ENCODE results near the gene RNF150. TPM values are rescaled to one million over a fixed set of nuclear protein-coding genes. Genes with fewer than 3 reads are reported as not detected.

The RNF150 gene
- total RNA-seq, 2 experiments from 2014 or later = not detected

DNA sequence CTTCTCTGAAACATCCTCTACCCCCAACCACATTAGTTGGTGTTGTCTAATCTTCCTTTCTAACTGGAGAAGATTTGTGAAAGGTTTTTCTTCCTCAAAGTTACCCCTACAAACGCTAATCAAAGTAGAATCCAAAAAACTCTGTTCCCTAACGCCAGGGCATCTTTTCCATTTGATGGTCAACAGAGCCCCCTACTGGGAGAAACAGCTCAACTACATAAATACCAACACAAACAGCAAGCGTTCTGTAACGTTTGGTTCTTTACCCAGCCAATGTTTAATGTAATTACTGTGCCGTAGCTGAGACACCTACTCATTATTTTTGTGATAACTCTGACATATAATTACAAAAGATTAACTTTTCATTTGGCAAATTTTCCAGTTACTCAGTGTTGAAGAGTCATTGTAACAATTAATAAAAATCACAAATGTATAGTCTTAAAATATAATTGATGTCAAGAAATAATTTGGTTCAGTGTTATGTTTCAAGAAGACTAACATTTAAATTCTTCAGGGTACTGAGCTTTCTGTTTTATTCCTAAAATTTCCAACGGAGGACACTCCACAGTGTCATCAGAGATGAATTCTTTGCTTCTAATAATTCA lies 282.1 kb downstream of the RNF150 start:
- CTCF ChIA-PET = interaction anchor here (0.7 to 1.0 kb wide), 3 partner anchors 11 to 519 kb away, joined by 3 to 4 read pairs (median 3); no protein-coding TSS in a partner anchor
- Mint-ChIP-seq H3K9me3 (no peaks in the 10 kb centered on the region), H3K4me3 (no peak overlapping the region), H3K27ac (no peak overlapping the region), H3K36me3 (ENCODE audit: low read depth) (no peaks in the 10 kb centered on the region), H3K27me3 (ENCODE audit: low read depth) (peaks cover 21% of the 10 kb centered on the region), H3K4me1 (ENCODE audit: low read depth) (no peaks in the 10 kb centered on the region)
- DNase-seq = peak; percentile 54
- intact Hi-C loops (cut with micrococcal nuclease) = loop anchor here (1.0 to 10.0 kb wide), 5 partner anchors 214 to 1116 kb away; no protein-coding TSS in a partner anchor

DNA sequence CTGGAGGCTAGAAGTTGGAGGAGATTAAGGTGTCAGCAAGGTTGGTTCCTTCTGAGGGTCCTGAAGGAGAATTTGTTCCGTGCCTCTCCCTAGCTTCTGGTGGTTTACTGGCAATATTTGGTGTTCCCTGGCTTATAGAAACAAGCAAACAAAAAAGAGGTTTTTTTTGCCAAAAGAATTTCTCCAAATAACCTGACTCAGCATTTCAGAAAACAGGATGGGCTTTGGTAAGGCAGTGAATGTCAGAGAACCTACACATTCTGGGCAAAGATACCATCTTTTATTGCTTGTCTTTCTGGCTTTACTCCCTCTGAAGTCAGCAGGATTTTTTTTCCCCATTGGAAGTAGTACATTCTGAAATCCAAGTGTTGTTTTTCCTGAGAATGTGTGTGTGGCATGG lies 283.7 kb downstream of the RNF150 start:
- no peaks in the 10 kb centered on the region for H3K36me3 Mint-ChIP-seq (ENCODE audit: low read depth)
- peaks cover 16% of the 10 kb centered on the region for H3K27me3 Mint-ChIP-seq (ENCODE audit: low read depth)
- no peak overlapping the region for H3K27ac Mint-ChIP-seq
- intact Hi-C loops (cut with micrococcal nuclease) = no loop called here
- no peaks in the 10 kb centered on the region for H3K4me1 Mint-ChIP-seq (ENCODE audit: low read depth)
- CTCF ChIA-PET = interaction anchor here (0.5 to 1.1 kb wide), 4 partner anchors 164 to 428 kb away, joined by 3 read pairs; no protein-coding TSS in a partner anchor
- H3K4me3 Mint-ChIP-seq = no peak overlapping the region
- H3K9me3 Mint-ChIP-seq = no peaks in the 10 kb centered on the region
- no peak for DNase-seq

DNA sequence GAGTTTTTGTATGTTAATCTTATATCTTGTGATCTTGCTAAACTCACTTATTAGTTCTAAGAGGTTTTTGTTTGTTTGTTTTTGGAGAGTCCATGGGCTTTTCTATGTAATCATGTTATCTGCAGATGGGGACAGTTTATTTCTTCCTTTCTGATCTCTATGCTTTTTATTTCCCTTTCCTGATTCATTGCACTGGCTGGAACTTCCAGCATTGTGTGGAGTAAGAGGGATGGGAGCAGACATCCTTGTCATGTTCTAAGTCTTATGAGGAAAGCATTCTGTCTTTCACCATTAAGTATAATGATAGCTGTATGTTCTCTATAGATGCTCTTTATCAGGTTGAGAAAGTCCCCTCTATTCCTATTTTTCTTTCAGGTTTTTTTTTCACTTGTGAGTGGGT lies 286.5 kb downstream of the RNF150 start:
- no peaks in the 10 kb centered on the region for H3K36me3 Mint-ChIP-seq (ENCODE audit: low read depth)
- H3K4me3 Mint-ChIP-seq = no peak overlapping the region
- no peak for DNase-seq
- H3K27ac Mint-ChIP-seq = no peak overlapping the region
- H3K27me3 Mint-ChIP-seq (ENCODE audit: low read depth) = peaks cover 5% of the 10 kb centered on the region
- H3K4me1 Mint-ChIP-seq (ENCODE audit: low read depth) = no peaks in the 10 kb centered on the region
- intact Hi-C loops (cut with micrococcal nuclease) = no loop called here
- no peaks in the 10 kb centered on the region for H3K9me3 Mint-ChIP-seq
- CTCF ChIA-PET = no interaction called here

DNA sequence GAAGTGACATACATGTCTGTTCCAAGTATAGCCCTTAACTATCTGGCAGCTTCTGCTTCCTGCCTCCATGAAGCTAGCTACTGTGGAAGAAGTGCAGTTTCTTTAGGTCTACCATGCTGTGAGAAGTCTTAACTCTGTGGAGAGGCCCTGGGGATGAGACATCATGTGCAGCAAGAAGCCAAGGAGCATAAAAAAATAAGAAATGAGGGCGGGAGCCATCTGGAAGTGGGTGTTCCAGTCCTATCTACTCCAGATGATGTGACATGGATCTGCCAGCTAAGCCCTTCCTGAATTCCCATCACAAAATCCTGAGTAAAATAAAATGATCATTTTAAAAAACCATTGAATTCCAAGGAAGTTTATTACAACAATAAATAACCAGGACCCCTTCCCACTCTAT lies 289.2 kb downstream of the RNF150 start:
- intact Hi-C loops (cut with micrococcal nuclease) = no loop called here
- H3K9me3 Mint-ChIP-seq = no peaks in the 10 kb centered on the region
- CTCF ChIA-PET = no interaction called here
- H3K36me3 Mint-ChIP-seq (ENCODE audit: low read depth) = no peaks in the 10 kb centered on the region
- DNase-seq = no peak
- H3K27ac Mint-ChIP-seq = no peak overlapping the region
- H3K4me1 Mint-ChIP-seq (ENCODE audit: low read depth) = no peaks in the 10 kb centered on the region
- peaks cover 2% of the 10 kb centered on the region for H3K27me3 Mint-ChIP-seq (ENCODE audit: low read depth)
- no peak overlapping the region for H3K4me3 Mint-ChIP-seq

DNA sequence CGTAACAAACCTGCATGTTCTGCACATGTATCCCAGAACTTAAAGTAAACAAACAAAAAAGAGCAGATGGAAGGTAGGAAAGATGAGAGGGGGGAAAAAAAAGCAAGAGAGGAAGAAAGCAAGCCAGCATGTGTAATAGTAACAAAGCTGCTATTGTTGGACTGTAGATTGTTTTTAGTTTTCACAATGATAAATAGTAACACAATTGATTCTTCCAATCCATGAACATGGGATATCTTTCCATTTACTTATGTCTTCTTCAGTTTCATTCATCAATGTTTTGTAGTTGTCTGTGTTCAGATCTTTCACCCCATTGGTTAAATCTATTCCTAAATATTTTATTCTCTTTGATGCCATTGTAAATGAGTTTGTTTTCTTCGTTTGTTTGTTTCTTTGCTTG lies 292.1 kb downstream of the RNF150 start:
- Mint-ChIP-seq H3K9me3 (no peaks in the 10 kb centered on the region), H3K27me3 (ENCODE audit: low read depth) (no peaks in the 10 kb centered on the region), H3K36me3 (ENCODE audit: low read depth) (no peaks in the 10 kb centered on the region), H3K4me1 (ENCODE audit: low read depth) (no peaks in the 10 kb centered on the region), H3K27ac (no peak overlapping the region), H3K4me3 (no peak overlapping the region)
- intact Hi-C loops (cut with micrococcal nuclease) = no loop called here
- CTCF ChIA-PET = no interaction called here
- no peak for DNase-seq

DNA sequence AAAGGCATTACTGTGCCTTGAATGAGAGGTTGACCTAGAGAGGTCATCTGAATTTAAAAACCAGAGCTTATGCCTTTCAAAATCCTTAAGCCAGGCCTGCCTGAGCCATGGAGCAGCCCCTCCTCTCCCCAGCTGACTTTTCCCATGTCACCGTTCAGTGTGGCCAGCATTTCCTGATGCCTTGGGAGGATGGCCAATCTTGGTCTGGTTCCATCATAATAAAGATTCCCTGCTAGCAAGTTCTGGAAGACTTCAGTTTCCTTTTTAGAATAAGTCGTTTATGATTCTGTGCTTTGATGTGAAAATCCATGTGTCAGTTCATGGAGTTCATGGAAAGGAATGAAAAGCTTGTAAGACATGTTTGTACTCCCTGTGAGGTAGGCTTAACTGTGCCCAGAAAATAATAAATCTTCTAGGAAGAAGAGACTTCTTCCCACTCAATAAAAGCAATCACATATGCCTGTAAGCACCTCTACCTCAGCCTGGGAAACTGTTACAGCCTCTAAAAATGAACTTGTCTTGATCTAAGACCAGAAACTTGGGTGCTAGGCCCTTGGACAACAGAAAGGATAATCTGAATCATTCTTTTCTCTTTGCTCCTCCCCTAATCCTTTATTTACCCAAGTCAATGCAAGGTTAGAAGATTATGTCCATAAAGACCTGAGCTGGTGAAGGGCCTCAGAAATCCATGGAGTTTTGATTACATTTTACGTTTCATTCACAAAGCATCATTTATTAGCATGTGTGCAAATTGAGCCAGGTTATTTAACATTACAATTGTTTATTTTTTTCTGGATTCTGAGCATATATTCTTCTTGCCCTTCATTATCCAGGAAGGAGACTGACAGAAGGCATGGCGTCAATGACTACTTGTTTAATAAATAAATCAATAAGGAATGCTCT lies 293.1 kb downstream of the RNF150 start:
- Mint-ChIP-seq H3K27me3 (ENCODE audit: low read depth) (no peaks in the 10 kb centered on the region), H3K36me3 (ENCODE audit: low read depth) (no peaks in the 10 kb centered on the region), H3K9me3 (no peaks in the 10 kb centered on the region), H3K27ac (no peak overlapping the region), H3K4me3 (no peak overlapping the region), H3K4me1 (ENCODE audit: low read depth) (no peaks in the 10 kb centered on the region)
- DNase-seq = no peak
- CTCF ChIA-PET = interaction anchor here (0.7 to 1.4 kb wide), 3 partner anchors 11 to 181 kb away, joined by 3 to 5 read pairs (median 4); no protein-coding TSS in a partner anchor
- intact Hi-C loops (cut with micrococcal nuclease) = no loop called here

DNA sequence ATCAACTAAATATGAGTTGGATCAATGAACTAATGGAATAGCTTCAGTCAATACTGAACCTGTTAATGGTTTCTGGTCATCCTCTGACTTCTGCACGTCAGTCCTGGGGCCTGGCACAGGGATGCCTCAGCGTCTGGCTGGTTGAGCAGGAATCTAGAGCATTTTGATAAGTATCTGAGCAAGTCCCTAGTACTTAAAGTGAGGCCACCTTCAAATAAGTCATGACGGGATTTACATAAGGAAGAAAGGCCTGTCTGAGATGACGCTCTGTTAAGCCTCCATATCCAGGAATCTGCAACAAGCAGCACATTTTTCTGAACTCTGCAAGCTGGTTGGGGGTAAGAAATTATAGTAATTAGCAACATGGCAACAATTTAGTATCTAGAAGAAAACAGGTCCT lies 293.9 kb downstream of the RNF150 start:
- Mint-ChIP-seq H3K4me3 (no peak overlapping the region), H3K36me3 (ENCODE audit: low read depth) (no peaks in the 10 kb centered on the region), H3K9me3 (no peaks in the 10 kb centered on the region), H3K4me1 (ENCODE audit: low read depth) (no peaks in the 10 kb centered on the region), H3K27ac (no peak overlapping the region), H3K27me3 (ENCODE audit: low read depth) (peaks cover 2% of the 10 kb centered on the region)
- no peak for DNase-seq
- CTCF ChIA-PET = interaction anchor here (1.2 to 1.4 kb wide), 2 partner anchors 12 to 19 kb away, joined by 3 to 4 read pairs; no protein-coding TSS in a partner anchor
- intact Hi-C loops (cut with micrococcal nuclease) = no loop called here

DNA sequence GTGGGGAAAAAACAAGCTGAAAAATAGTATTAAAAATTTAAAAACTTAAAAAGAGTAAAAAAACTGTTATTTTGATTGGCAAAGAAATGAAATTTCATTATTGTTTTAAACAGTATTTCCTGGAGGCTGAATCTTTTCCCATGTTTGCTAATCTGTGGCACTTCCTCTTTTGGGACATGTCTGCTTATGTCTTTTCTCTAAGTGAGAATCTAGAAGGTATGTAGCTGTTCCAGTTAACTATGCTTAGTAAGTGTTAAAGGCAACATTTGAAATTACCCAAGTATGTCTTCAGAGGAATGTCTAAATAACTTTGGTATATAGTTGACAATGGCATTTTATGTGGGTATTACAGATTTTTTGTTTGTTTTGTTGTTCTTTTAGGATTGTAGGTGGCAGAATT lies 295.5 kb downstream of the RNF150 start:
- no peak overlapping the region for H3K27ac Mint-ChIP-seq
- DNase-seq = no peak
- H3K4me1 Mint-ChIP-seq (ENCODE audit: low read depth) = no peaks in the 10 kb centered on the region
- peaks cover 2% of the 10 kb centered on the region for H3K27me3 Mint-ChIP-seq (ENCODE audit: low read depth)
- no peaks in the 10 kb centered on the region for H3K9me3 Mint-ChIP-seq
- H3K36me3 Mint-ChIP-seq (ENCODE audit: low read depth) = no peaks in the 10 kb centered on the region
- CTCF ChIA-PET = no interaction called here
- intact Hi-C loops (cut with micrococcal nuclease) = no loop called here
- H3K4me3 Mint-ChIP-seq = no peak overlapping the region

DNA sequence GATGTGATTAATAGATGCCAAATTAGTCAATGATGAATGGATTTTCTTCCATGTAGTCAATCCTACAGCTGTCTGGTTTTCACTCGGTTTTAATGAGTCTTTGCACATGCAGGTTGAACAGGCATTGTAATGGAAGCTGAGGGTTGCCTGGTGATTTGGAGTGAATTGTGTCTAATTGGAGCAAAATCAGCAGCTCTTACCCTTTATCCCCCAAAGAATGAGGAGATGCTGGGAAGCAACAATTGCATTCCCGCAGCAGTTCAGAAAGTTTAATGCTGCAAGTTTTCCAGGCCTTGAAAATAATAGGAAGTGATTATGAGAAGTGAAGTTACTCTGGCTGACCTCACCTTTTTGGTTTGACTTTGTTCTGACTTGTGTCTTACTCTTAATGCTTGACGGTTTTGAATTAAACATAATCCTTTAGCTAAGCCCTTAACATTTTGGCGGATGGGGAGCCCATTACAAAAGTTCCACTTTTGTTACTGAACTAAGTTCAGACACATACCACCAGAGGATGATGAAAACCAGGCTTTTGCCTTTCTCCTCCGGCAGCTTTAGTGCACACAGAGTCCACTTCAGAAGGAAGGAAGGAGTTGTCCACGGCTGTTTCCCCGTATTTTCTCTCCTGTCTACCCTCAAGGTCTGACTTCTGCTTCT lies 298.3 kb downstream of the RNF150 start:
- peaks cover 2% of the 10 kb centered on the region for H3K27me3 Mint-ChIP-seq (ENCODE audit: low read depth)
- no peaks in the 10 kb centered on the region for H3K36me3 Mint-ChIP-seq (ENCODE audit: low read depth)
- H3K27ac Mint-ChIP-seq = no peak overlapping the region
- H3K4me1 Mint-ChIP-seq (ENCODE audit: low read depth) = no peaks in the 10 kb centered on the region
- CTCF ChIA-PET = interaction anchor here (0.6 kb wide), 1 partner anchor 10 kb away, joined by 3 read pairs; no protein-coding TSS in a partner anchor
- DNase-seq = no peak
- no peak overlapping the region for H3K4me3 Mint-ChIP-seq
- H3K9me3 Mint-ChIP-seq = no peaks in the 10 kb centered on the region
- intact Hi-C loops (cut with micrococcal nuclease) = no loop called here

DNA sequence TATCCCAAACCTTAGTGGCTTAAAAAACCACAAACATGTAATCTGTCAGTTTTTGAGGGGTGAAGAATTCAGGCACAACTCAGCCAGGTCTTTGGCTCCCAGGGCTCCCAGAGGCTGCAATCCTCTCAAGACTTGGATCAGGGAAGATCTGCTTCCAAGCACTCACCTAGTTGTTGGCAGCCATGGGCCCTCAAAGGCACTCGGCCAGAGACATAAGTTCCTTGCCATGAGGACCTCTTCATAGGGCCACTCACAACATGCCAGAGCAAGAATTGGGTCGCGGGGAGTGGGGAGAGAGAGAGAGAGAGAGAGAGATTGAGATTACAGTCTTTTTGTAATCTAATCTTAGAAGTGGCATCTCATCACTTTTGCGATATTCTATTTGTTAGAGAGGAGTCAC lies 300.0 kb downstream of the RNF150 start:
- Mint-ChIP-seq H3K4me3 (no peak overlapping the region), H3K4me1 (ENCODE audit: low read depth) (no peaks in the 10 kb centered on the region), H3K27ac (no peak overlapping the region), H3K36me3 (ENCODE audit: low read depth) (no peaks in the 10 kb centered on the region), H3K9me3 (no peaks in the 10 kb centered on the region), H3K27me3 (ENCODE audit: low read depth) (peaks cover 2% of the 10 kb centered on the region)
- CTCF ChIA-PET = no interaction called here
- DNase-seq = no peak
- intact Hi-C loops (cut with micrococcal nuclease) = no loop called here

DNA sequence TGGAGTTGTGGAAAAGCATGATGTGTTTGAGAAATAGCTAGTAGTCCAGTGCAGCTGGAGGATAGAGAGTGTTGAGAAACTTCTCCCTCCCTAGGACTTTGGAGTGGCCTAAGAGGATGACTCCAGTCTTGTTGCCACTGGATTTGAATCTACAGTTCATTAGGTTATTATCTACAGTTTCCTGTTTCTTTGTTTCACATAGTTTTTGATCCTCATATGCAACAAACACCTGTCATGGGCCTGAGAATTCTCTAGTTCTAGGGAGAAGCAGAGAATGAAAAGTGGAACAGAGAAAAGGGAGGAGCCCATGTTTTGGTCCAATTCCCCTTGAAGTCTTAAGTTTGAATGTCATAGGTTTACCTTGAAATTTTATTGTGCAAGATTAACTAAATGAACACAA lies 303.4 kb downstream of the RNF150 start:
- Mint-ChIP-seq H3K36me3 (ENCODE audit: low read depth) (no peaks in the 10 kb centered on the region), H3K4me3 (no peak overlapping the region), H3K27me3 (ENCODE audit: low read depth) (peaks cover under 1% of the 10 kb centered on the region), H3K27ac (no peak overlapping the region), H3K4me1 (ENCODE audit: low read depth) (no peaks in the 10 kb centered on the region), H3K9me3 (no peaks in the 10 kb centered on the region)
- CTCF ChIA-PET = interaction anchor here (0.6 kb wide), 1 partner anchor 96 kb away, joined by 3 read pairs; no protein-coding TSS in a partner anchor
- no peak for DNase-seq
- intact Hi-C loops (cut with micrococcal nuclease) = no loop called here

DNA sequence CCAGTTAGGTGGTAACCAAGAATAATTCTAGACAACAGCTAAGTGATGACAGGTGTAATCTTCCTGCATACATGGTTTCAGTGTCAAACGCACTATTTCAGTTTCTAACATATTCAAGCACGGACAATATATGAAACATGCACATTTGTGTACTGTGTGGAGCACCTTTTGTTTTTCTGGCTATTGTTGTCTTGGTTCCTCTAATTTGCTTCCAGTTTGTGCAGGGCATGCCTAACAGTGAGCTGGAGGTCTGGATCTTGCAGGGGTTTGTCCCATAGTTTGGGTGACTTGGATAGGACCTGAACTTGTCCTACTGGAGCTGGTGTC lies 306.6 kb downstream of the RNF150 start:
- DNase-seq = no peak
- no peaks in the 10 kb centered on the region for H3K36me3 Mint-ChIP-seq (ENCODE audit: low read depth)
- peaks cover 3% of the 10 kb centered on the region for H3K9me3 Mint-ChIP-seq
- H3K27ac Mint-ChIP-seq = no peak overlapping the region
- intact Hi-C loops (cut with micrococcal nuclease) = no loop called here
- no peak overlapping the region for H3K4me3 Mint-ChIP-seq
- peaks cover 4% of the 10 kb centered on the region for H3K27me3 Mint-ChIP-seq (ENCODE audit: low read depth)
- H3K4me1 Mint-ChIP-seq (ENCODE audit: low read depth) = no peaks in the 10 kb centered on the region
- CTCF ChIA-PET = no interaction called here
